Right lobe of liver (tissue), 4 donors: ENCODE results near the gene MAGI1.

ENCODE experiments used
- POLR2A ChIP-seq: fragments of 450-650 bp; IDR thresholded peaks from one replicate; pipeline ENCODE4 v1.6.1; 2017; ENCODE audit warnings: antibody characterized with exemption, mild to moderate bottlenecking
- TF ChIP-seq, protein P1 (sequence below), 4 donors: fragments of 200-600 bp in 3 of 4; fragments of 450-650 bp in 1 of 4; IDR thresholded peaks; one replicate each; pipeline versions ENCODE4 v1.5.1 to v1.8.0; 2016 to 2022; ENCODE audit warnings: antibody characterized with exemption in 4 of 4, mild to moderate bottlenecking in 2 of 4
- donor health status: DM: no; HTN: no; CAD: no.
- donor health status: DM: no; HTN: no; CAD: no.
- donor health status: DM: no; HTN: yes; CAD: no.

GRCh38 chr3:66083096-66083678 is 44.5 kb upstream of the MAGI1 start:
- TF ChIP-seq, protein P1, sequence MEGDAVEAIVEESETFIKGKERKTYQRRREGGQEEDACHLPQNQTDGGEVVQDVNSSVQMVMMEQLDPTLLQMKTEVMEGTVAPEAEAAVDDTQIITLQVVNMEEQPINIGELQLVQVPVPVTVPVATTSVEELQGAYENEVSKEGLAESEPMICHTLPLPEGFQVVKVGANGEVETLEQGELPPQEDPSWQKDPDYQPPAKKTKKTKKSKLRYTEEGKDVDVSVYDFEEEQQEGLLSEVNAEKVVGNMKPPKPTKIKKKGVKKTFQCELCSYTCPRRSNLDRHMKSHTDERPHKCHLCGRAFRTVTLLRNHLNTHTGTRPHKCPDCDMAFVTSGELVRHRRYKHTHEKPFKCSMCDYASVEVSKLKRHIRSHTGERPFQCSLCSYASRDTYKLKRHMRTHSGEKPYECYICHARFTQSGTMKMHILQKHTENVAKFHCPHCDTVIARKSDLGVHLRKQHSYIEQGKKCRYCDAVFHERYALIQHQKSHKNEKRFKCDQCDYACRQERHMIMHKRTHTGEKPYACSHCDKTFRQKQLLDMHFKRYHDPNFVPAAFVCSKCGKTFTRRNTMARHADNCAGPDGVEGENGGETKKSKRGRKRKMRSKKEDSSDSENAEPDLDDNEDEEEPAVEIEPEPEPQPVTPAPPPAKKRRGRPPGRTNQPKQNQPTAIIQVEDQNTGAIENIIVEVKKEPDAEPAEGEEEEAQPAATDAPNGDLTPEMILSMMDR (IDR thresholded peaks at IDR 0.05): no peak
- no peak for TF ChIP-seq POLR2A
